Non-pigmented ciliary epithelial cell (primary cell): ENCODE data around the gene ISYNA1.

ENCODE experiments used
- DNase-seq: peaks from one replicate; pipeline ENCODE4 v3.0.0-alpha.2; 2010; ENCODE audit warnings: low read depth

The ISYNA1 gene

DNA sequence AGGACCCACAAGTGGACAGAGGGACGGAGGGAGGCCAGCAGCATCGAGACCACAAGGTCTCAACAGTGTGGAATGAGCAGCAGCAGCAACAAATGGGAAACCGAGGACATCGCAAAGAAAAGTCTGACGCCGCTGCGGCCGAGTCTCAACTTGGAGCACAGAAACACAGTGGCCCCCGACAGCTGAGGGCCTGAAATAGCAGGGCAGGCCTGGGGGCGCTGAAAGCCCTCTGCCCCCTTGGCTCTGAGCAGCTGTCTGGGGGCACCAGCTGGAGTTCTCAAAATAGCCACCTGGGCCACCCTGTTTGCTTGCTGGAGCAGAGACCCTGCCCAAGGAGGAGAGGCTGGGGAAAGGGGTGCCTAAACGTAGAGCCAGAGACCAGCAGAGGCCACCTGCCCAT is 5.9 kb upstream of the ISYNA1 start:
- DNase-seq = no peak

DNA sequence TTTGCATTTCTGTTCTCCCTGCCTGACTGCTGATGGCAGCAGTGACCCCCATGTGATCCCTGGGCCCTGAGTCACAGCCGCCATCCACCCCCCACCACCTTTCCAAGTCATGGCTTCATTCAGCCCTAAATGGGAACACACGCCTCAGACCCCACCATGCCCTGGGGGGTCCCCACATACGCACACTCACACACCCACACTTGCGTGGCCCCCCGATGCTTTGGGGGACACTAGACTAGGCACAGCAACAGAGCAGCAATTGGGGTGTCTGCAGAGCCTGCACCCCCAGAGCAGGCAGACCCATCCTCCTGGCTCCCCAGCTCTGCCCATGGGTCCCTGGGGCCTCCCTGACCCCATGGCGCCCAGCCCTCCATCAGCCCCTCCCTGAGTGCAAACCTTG is 5.5 kb upstream of the ISYNA1 start:
- no peak for DNase-seq

DNA sequence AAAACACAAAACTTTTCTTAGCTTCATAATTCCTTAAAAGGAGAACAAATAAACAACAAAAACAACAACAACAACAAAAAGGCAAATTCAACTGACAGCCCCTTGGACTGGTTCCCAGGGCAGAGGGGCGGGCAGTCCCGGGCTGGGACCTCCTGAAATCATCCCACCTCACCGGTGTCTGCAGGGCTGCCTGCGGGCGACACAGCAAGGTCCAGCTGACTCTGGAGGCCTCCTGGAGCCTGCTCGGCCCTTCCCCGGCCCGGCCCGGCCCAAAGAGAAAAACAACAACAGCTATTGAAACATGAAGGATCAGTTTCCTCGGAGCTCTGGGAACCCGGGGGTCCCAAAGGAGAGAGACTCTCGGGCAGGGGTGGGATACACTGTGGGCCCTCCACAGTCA is 5.0 kb upstream of the ISYNA1 start:
- no peak for DNase-seq

DNA sequence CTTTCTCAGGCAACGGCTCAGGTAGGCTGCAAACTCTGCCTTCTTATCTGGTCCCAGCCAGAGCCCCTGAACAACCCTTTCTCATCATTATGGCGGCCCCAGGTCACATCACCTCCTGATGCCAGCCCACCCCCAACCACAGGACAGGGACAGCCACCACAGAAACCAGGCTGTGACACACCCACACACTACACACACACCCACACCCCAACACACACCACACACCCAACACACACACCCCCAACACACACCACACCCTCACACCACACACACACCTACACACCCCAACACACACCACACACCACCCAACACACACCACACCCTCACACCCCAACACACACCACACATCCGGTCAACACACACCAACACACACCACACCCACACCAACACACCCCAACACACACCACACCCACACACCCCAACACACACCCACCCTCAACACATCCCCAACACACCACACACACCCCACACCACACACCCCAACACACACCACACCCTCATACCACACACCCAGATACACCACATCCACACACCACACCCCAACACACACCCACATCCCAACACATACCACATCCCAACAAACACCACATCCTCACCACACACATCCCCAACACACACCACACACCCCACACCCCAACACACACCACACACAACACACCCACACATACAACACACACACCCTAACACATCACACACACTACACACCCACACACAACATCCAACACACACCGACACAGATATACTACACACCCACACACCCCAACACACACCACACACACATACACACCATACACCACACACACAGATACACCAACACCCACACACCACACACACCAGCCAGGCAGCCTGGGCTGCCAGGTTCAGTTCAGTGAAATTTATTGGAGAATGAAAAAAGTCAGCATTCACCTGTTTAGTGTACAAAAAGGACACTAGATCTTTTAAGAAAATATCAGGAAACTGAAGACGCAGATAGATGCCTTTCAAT is 4.2 kb upstream of the ISYNA1 start:
- no peak for DNase-seq

DNA sequence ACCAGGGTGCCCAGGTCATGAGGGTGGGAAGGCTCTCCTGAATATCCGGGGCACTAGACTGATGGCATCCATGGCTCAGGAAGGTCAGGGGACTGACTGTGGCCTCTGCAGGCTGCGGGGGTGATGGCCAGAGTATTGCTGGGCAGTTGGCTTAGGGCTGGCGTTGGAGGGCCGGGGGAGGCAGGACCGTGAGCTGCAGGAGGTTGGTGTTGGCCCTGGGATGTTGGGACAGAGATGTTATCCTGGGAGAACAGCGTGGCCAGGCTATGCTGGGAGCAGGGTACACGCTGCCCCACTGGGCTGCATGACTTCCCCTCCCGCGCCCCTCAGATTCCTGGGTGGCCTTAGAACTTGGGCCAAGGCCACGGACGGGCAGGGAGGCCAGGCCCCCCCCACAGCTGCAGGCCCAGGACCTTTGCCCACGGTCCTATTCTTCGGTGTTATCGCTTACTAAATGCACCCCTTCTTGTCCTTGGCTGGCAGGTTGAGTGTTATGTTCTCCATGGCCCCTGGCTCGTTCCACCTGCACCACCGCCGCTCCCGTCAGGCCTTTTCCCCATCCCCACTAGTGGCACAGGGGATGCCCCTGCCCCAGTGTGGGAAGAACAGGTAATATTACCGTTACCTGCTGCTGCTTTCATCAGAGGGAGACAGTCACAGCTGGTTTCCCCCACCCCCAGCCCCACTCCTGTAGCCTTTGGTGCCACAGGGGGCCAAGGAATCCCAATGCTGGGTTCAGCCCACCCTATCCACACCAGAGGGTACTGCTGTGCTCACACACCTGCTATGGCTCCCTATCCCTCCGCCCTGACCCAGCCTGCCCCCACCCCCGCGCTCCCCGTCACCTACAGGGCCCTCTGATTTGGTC is 3.2 kb upstream of the ISYNA1 start:
- DNase-seq = no peak

DNA sequence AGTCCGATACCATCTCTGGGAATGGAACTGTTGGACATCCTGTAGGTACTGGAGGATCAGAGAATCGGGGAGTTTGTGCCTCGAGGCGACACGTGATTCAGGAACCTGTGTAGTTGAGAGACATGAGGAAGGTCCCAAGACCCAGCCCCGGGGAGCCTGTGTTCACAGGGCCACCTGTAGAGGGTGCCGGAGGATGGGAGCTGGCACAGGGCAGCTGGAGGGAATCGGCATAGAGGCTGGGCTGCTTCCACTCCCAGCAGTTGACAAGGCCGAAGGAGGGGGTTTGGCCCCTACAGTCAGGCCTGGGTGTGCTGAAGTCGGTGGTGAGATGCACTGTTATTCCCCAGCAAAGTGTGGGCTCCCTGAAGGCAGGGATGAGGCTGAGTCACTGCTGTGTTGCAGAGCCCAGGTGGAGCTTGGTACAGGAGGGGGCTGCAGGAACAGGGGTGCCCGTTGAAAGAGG is 2.5 kb upstream of the ISYNA1 start:
- DNase-seq = no peak

DNA sequence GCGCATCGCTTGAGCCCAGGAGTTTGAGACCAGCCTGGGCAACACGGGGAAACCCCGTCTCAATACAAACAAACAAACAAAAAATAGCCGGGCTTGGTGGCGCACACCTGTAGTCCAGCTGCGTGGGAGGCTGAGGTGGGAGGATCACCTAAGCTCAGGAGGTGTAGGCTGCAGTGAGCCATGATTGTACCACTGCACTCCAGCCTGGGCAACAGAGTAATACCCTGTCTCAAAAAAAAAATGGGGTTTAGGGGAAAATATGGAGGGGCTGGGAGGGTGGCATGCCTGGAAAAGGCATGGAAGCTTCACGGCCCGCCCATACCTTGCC is 1.9 kb upstream of the ISYNA1 start:
- DNase-seq = no peak

DNA sequence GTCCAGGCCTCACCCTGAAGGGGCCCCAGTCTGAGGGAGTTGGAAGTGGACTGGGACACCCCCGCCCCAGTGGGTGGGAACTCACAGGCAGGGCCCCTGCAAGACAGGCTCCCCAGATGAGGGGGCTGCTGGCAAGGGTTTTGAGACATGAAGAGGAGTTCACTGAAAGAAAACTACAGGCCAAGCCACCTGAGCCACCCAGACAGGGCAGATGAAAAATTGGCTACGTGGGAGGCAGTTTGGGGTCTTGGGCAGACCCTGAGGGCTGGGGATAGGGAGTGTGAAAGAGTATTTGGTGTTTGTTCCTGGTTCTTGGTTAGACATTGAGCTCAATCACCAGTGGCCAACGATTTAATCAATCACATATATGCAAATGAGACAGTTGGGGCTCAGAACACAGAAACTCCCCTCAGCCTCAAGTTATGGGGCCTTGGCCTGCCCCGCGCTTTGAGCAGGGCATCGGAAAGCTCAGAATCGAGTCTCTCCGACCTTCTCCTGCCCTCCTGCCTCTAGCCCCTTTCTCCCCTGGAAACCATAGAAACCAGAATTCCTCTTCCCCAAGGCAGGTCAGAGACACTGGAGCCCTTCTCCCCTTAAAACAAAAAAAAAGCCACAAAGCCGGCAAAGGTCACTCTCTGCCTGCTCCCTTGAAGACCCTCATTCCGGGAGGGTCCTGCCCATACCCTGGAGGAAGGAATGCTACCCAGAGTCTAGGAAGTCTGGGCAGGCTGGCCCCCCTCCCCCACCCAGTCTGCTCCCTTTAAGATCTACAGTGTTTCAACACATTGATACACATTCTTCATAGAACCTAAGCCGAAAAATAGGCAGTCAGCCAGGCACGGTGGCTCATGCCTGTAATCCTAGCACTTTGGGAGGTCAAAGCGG is 1.3 kb upstream of the ISYNA1 start:
- no peak for DNase-seq

DNA sequence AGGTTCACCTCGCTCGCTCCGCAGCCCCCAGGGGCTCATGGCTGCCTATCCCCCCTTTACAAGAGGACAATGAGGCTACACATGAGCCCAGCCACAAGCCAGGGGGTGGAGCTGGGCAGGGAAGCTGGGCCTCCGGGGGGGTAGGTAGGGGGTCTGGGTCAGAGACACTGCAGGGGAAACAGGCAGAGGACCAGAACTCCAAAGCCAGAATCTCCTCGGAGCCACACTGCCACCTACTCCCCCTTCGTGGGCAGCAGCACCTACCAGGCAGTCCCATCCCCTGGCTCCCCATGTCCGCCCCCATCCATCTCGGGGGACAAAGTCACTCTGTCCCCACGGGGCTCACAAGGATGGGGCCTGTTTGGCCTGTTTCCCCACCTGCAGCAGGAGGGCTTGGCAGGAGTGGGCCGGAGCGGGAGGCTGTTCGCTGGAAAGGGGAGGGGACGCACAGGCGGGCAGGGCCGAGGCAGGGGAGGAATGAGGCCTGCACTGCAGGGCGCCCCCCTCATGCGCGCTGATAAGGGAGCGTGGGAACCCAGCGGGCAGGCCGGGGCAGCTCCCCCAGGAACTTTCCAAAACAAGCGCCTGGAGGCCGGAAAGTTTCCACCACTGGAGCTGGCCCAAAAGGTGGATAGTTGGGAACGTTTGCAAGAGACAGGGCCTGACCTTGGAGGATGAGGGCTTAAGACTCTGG is 545 bp upstream of the ISYNA1 start:
- no peak for DNase-seq

DNA sequence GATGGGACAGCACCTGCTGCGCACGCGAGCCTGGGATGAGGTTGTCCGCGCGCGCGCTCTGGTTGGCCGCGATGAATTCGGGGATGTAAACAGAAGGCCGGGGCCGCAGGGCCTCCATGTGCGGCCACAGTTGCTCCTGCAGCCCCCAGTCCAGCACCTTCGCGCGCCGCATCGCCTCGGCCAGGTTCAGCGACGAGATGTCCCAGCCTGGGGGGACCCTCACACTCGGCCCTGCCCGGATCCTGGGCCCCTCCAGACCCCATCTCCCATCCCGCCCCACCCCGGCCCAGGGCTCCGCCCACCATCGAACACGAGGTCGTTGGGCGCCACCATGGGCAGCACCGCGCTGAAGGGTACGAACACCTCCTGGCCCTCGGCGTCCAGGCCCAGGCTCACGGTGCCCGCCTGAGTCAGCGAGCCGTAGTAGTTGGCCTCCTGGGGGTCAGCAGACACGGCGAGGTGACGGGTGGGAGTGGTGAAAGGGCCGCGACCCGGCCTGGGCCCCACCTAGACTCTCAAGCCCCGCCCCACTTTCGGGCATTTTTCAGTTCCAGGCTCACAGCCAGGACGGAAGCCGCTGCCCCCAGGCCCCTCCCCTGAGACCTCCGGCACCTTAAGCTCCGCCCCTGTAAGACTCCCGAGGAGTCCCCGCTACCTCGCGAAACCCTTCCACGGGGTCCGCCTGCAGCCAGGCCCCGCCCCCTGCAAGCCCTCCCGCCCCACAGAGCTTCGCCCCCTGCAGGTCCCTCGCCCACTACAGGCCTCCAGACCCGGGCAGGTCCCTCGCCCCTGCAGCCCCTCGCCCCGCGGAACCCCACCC is 1.1 kb downstream of the ISYNA1 start:
- peak; percentile 51 for DNase-seq

DNA sequence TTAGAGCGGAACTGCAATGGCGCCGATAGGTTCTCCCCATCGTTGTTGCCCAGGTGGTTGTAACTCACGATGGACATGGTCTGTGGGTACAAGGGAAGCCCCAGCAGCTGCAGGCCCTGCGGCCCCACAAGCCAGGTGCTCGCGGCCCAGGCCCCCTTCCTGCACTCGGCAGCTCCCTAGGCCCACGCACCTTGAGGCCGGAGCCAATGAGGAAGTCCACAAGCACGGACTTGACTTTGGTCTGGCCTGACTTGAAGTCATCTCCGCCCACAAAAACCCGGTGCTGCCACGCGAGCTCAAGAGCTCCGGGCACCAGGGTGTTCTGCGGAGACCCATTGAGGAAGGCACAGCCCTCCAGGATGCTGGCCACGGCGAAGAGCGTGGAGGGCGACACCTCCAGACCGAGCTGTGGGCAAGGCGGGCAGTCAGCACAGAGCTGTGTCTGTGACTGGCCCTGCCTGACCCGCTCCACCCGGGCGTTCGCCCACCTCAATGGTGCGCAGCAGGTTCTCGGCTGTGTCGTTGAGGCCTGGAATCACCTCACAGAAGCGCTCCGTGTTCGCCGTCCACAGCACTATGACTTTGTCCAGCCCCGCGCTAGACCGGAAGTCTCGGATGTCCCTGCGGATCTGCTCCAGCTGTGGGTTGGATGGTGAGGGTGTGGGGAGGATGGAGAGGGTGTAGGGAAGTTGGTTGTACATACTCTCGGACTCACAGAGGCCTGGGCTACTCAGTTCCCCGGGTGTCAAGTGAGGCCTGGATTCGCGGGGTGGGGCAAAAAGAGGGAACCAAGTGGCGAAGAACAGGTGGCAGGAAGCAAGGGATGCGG is 1.9 kb downstream of the ISYNA1 start:
- no peak for DNase-seq

DNA sequence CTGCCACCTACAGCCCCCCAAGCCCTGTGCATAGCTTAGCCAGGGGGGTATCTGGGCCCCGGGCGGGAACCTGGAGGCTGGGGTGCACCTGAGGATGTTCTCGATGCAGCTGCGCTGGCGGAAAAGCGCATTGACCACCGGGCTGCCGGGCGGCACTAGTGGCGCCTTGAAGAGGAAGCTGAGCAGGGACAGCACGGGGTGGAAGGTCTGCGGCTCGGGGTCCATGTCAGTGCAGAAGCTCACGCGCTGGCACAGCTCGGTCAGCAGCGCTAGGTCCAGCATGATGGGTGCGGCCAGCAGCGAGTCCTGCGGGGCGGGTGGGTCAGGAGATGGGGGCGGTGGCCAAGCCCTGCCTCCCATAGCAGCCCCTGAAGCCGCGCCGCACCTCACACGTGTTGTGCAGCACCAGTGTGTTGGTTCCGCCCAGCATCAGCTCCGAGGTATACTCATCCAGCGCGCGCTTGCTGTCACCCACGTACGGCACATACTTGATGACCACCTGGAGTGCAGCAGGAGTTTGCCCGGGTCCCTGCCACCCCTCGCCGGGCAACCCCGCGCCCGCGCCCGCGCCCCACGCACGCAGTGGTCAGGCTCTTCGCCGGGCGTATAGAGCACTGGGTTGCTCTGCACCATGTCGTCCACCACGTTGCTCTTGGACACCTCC is 2.6 kb downstream of the ISYNA1 start:
- no peak for DNase-seq

DNA sequence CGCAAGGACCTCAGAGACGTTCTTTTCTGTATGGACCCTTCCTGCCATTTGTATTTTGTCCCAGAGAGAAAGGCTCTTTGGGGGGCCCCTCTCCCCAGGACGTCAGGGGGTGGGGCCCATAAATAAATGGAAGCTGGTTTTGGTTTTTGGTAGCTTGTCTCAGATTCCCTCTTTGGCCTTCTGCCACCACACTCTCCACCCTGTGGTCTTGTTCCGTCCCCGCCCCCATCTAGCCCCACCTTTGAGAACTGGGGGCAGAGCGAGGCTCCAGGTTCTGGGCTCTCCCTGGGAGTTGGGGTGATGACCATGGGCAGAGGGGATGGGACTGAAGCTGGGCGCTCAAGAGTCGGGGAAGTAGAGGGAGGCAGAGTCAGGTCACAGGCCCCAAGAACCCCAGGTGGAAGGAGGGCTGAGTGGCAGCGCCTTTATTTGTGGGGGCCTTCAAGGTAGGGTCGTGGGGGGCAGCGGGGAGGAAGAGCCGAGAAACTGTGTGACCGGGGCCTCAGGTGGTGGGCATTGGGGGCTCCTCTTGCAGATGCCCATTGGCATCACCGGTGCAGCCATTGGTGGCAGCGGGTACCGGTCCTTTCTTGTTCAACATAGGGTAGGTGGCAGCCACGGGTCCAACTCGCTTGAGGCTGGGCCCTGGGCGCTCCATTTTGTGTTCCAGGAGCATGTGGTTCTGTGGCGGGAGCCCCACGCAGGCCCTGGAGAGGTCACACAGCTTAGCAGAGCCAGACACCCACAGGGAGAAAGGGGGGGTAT is 3.3 kb downstream of the ISYNA1 start:
- no peak for DNase-seq

DNA sequence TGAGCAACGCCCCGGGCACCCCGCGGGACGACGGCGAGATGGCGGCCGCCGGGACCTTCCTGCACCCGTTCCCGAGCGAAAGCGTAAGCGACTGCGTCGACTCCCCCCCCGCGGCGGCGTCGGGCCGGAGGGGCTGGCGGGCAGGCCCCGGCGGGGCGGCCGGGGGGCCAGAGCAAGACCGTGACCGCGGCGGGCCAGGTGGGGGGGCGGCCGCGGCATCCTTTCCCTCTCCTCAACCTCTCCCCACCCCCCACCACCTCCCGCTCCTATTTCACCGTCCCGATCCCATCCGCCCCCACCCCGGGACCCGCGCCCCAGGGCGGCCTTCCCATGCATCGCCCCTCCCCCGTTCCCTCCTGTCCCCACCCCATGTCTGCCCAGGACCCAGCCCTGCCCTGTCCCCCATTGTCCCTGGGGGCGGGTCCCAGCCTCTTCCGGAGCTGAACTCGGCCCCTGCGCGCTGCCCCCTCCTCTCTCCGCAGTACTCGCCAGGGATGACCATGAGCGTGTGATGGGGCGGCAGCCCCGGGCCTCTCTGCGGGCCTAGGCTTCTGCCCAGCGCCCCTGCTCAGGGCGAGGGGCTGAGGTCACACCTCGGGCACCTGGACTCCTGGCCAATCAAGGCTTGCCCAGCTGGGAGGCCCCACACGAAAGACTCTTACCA is 4.1 kb downstream of the ISYNA1 start:
- DNase-seq = no peak

DNA sequence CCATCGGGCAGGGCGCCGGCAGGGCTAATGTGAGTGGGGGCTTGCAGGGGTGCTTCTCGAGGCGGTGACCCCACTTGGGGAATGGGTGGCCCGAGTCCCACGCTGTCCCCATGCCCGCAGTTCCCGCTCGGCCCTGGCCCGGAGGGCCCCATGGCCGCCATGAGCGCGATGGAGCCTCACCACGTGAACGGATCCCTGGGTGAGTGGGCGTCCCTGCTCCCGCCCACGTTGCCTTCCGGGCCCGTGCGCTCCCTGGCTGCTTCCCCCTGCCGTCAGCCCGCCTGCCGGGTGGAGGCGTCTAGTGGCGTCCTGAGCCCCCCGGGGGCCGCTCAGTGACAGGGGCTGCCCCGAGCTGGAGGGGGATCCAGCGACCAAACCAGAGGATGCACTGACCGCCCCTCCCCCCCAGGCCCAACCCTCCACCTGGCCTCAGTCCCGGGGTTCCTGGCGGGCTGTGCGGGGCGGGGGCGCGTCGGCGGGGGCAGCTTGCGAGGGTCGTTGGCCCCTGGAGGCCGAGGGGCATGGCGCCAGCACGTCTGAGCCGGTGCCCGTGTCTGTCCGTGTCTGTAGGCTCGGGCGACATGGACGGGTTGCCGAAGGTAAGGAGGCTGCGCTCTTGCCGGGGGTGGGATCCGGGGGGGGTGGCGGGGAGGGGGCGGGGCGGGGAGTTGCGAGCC is 4.8 kb downstream of the ISYNA1 start:
- DNase-seq = no peak

DNA sequence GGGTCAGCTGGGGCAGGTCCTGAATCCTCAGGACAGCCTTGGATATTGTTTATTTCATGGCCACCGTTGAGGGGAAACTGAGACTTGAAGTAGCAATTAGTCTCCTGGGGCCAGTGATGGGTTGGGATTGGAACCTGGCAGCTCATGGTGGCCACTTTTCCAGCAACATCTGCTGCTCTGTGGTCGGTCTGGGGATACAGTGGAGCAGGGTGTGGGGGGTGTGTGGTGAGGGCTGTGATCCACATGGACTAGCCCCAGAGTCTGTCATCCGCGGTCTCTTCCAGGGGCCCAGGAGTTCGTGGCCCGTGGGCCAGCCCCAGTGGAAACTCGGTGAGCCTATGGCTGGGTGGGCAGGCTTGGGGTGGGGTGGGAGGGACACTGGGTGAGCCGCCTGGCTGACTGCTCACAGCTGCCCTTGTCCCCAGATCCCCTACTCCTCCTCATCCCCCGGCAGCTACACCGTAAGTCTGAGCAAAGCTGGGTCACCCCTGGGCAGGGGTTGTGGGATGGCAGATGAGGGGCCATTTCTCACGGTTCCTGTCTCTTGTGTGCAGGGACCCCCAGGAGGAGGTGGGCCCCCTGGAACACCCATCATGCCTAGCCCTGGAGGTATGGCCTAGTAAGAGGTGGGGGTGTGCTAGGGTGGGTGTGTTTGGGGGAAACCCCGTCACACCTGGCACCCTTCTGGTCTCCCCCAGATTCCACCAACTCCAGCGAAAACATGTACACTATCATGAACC is 5.5 kb downstream of the ISYNA1 start:
- no peak for DNase-seq
